GM19463 (cell line): ENCODE data around the gene C10orf53.

Experiments
- ATAC-seq: cut with Tn5 transposase; IDR thresholded peaks from one replicate; pipeline ENCODE4 v1.9.1; 2021; ENCODE audit warnings: mild to moderate bottlenecking, moderate library complexity; ENCODE audit not compliant: unreplicated experiment

The C10orf53 gene, protein sequence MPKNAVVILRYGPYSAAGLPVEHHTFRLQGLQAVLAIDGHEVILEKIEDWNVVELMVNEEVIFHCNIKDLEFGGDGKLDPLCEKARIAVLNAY

DNA sequence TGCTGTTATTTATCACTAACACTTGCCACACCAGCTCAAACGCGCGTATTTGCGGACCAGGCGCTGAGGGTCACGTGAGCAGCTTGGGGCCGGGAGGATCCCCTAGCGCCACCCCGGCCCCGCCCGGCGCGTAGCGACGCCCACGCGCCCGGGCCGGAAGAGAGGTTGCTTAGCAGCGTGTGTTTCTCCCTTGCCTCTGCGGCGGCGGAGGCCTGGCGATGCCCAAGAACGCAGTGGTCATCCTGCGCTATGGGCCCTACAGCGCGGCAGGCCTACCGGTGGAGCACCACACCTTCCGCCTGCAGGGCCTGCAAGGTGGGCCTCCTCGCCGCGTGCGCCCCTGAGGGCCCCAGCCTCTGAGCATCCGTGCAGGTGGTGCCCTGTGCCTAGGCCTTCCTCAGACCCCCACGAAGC is at the start of gene C10orf53:
Gene C10orf53 (plus strand): TSS at position 172 of the 414 bp plus-strand sequence. CDS start 47 bp downstream, at position 219.
- ATAC-seq, result no peak

DNA sequence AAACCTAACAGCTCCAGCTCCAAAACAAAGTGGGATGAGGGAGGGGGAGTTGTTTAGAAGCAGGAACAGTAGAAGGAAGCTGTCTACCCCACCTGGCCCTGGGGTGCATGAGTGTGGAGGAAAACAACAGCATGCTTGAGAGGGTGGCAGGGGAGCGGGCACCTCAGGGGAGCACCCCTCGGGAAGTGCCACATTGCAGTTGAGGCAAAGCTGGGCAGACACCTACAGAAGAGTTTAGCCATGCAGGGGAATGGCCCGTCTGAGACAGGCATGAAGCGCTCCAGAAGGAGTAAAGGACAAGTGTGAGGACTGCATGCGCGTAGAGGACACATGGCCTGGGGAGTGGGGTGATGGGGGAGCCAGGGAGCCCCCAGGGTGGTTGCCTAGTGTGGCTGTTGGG is 47.5 kb upstream of the C10orf53 start:
- no peak for ATAC-seq

DNA sequence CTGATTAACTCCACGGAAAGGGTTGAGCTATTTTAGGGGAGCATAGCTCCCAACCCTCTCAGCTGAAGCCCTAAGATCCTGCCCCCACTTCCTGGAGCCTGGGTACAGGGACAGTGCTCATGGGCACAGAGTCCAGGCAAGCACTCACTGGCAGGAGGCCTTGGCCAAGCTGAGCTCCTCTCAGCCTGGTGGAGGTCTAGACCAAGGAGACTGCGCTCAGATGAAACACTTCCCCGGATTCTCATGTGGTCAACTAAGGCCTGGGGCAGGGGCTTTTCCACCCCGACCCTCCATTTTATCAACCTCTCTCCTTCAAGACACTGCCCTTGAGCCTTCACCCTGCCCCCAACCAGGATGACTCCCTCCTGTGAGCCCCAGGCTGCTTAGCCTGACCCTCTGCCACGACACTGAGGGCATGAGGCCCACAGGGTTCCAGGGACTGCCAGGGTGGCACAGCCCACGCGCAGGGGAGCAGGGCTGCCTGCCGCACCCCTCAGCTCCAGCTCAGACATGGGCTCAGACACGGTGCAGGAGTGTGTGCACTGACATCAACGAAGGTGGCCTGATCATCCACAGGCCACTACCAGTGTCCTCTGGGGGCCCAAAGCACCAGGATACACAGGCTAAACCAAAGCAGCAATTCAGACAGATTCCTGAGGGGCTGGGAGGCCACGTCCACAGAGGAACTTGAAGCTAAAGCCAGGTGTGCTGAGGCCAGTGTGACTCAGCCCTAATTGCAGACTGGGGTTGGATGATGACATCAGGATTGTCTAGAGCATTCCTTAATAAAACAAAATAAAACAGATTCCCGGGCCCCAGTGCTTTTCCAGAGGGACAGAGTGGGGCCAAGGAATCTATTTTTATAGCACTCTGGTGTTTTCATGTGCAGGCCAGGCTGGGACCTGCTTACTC is 46.8 kb upstream of the C10orf53 start:
- ATAC-seq, result no peak

DNA sequence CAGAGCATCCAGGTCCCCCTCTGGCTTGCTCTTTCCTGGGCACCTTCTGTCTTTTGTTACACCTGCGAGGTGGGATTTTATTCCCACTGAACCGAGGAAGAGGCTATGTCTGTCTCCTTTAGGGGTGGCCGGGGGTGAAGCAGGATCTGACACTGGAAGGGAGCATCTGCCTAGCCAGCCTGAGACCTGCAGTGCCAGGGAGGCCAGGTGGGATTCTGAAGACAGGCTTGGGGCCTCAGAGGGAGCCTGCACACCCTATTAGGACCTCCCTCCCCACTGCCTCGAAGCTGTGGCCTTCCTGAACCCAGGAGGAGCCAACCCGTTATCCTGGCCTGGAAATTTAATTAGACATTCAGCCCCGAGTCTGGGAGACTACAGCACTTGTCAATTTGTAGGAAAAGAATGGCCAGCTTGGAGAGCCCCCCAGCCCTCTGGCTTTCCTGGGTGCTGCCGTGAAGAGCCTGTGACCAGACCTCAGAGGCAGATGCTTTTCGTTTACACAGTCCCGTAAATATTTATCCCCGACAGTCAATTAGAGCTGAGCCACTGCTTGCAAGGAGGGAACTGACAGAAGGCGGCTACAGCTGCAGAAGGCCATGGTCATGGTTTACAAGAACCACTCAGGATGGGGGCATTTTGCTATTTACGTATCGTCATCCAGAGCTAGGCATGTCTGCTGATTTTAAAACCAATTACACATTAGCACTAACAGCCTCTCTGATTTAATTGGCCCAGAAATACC is 46.0 kb upstream of the C10orf53 start:
- ATAC-seq, result no peak

DNA sequence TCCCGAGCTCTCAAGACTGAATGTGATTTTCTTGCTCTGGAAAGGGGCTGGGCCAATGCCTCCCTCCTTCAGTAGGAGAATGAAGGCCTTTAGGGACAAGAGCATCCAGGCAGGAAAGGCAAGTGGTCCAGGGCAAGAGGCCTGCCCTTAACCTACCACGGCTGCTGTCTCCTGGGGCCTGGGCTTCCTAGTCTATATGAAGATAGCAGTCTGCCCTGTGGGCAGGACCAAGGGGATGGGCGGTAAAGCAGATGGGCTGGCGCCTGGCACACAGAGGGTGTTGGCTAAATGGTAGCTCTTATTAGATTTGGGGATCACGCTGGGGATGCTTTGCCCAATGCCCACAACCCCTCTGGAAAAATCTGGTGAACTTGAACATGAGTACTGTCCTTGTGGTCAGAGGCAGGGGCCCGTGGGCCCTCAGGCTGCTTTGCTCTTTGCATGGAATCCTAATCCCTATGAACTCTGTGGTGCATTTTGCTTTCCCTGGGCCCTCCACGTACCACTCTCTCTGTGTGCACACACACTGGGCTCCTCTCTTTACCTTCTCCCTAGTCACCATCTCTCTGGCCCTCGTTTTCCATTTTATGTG is 45.3 kb upstream of the C10orf53 start:
- no peak for ATAC-seq

DNA sequence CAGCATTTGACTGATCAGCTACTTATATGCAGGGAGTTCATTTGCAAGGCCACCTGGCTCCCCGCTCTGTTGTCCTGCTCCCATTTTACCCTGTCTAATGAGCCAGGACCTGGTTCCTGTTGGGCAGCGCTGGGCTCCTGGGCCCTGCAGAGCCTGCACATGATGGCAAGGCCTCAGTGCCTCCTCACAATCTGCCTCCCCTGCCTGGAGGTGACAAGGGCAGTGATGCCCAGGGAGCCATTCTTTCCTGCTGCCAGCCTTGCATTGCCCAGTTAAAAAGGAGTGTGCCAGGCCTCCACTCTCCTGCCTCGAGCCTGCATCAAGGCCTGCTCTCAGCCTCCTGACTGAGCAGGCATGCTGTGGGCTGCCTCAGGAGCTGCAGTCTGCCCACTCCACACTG is 37.1 kb upstream of the C10orf53 start:
- no peak for ATAC-seq

DNA sequence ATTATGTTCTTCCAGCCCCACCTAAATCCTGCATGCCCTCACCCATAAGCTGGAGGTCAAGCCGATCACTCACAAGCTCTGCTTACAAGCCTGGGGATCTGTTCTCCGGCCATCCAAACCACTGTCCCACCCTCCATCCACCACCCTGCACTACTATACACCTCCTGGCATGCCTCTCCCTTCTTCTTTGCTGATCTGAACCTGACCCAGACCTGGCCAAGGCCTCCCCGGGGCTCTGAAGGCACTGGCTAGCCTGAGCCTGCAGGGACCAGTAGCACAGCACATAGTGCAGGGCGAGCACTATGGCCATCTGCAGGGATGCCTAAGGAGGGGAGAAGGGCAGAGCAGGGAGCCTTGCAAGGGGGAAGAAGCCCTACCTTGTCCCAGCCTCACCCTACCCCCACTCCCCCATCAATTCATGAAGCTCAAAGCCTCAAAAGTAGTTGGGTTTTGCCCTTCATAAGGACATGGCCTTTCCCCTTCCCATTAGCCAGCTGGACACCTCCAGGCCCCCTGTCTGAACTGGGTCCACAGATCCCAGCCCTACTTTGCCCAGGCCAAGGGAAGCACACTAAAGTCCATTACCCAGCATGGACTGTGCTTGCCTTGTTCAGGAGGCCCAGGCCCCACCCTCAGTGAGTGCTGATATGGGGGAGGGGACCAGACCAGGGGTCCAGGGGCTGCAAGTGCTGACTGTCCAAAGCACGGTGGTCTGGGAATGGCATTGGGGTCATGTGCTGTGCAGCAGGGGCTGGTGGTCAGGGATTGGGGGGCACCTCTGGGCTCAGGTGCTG is 36.0 kb upstream of the C10orf53 start:
- ATAC-seq, result no peak

DNA sequence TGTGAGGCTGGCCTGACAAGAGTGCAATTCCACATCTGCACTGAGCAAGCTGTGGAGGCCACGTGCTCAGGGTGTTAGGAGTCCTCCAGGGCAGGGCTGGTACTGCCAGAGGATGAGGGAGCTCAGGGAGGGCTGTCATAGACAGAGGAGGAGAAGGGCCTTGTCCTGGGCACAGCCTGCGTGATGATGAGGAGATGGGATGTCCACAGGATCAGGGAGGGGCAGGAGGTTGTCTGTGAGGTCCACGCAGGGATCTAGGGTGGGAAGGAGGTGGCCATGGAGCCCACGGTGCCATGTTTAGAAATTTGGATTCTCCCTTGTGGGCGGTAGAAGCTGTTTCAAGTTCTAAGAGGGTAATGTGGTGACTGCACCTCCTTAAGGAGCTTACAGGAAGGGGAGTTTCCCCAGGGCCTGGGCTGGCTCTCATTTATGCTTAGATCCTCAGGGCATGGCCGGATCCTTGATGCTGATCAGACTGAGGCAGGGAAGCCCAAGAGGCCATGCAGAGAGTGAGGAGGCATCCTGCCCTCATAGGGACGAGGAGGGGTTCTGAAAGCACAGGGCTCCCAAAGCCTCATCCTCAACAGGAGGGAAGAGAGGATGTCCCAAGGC is 35.3 kb upstream of the C10orf53 start:
- ATAC-seq, result no peak

DNA sequence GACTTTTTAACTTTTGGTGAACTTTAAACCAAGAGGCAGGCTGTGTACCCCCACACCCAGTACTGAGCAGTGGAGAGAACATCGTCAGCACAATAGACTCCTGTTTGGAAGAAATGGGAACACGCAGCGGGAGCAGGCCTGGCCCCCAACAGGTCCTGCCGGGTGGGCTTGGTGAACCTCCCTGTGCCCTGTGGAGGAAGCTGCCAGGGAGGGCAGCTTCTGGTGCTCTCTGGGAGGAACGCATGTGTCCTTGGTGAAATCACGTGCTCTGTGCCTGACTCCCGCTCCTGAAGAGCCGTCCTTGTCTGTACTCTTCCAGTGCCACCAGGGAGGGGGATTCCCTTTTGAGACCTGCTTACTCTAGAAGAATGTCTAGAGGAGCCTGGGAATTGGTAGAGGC is 34.0 kb upstream of the C10orf53 start:
- ATAC-seq, result no peak

DNA sequence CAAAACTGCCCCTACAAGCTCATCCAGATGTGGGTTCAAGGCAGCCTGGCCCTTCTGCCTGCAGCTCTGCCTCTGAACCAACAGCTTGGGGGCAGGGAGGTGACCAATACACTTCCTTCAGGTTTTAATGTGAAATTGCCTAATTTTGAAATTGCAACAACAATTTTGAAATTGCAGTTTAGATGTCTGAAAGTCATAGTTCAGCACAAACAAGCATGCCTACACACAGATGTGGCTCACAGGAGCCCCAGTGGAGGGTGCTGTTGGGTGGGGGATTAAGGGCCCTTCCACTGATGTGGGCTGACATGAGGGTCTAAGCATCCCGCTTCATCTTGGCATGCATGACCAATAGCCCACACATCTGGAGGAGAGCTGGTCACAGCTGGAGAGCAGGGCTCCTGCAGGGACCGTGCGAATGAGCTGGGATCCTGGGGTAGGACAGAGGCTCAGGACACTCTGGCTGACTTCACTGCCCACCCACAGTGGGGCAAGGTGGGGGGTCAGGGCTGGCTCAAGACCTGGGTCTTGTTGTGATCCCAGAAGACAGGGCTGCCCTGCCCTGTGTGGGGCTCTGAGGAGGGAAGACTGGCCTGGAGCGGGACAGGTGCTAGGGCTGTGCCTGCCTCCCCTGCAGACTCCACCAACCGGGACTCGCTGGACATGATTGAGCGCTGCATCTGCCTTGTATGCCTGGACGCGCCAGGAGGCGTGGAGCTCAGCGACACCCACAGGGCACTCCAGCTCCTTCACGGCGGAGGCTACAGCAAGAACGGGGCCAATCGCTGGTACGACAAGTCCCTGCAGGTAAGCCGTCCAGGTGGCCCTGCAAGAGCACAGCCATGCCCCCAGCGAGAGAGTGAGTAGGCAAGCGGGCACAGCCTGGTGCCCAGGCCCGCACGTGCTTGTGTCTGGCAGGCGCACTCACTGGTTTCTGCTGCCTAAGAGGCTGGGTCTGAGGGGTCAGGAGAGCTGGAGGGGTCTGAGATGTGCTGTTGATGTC is 33.3 kb upstream of the C10orf53 start:
- ATAC-seq, result no peak

DNA sequence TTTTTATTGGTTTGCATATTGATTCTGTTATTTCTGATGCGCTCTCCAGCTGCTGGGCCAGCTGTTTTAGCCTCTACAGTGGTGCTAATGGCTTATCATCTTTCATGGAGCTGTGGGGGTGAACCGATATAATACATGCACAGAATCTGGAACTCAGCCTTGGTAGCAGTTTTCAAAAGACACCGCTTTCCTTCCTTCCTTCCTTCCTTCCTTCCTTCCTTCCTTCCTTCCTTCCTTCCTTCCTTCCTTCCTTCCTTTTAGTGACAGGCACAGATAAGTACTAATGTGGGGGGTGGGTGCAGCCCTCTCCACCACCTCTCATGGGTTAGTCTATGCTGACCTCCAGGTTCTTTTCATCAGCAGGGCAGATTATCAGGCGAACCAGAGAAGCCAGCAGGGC is 31.9 kb upstream of the C10orf53 start:
- ATAC-seq, result no peak

DNA sequence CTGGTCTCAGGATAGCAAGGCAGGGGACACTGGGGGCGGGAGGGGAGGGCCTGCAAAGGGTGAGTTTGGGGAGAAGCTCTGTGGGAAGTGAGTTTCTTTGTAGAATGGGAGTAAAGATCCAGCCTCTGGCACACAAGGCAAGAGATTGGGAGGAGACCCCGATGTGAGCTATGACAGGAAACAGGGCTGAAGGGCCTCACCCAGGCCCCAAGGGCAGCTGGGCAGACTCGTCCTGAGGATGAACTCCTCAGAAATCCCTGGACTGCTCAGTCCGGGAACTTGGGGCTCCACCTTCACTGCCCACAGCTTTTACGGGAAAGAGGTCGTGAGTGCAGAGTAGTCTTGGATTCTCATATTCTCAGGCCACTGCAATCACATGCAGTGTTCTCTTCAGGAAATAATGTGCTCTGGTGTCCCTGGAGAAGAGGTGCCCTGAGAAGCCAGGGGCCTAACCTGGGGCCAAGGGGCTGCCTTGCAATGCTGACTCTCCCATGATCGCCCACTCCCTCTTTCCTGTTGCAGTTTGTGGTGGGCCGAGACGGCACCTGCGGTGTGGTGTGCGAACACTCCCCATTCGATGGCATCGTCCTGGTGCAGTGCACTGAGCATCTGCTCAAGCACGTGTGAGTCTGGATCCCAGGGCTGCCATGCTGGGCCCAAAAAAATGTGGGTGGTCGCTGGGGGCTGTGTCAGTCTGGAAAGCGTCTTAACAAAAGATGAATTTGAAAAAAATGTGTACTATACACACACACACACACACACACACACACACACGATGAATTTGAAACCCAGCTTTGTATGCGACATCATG is 31.3 kb upstream of the C10orf53 start:
- ATAC-seq, result no peak

DNA sequence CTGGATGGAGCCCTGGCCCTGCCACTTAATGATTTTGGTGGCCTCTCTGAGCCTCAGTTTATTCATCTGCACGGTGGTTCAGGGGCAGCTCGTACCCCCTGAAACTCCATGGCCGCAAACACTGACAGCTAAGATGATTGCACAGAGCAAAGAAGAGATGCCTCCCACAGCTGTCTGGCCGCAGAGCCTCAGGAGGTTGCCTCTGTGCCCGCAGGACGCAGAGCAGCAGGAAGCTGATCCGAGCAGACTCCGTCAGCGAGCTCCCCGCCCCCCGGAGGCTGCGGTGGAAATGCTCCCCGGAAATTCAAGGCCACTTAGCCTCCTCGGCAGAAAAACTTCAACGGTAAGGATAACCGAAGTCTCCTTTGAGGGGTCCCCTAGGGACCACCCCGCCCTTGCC is 30.2 kb upstream of the C10orf53 start:
- ATAC-seq, result peak; percentile 63

DNA sequence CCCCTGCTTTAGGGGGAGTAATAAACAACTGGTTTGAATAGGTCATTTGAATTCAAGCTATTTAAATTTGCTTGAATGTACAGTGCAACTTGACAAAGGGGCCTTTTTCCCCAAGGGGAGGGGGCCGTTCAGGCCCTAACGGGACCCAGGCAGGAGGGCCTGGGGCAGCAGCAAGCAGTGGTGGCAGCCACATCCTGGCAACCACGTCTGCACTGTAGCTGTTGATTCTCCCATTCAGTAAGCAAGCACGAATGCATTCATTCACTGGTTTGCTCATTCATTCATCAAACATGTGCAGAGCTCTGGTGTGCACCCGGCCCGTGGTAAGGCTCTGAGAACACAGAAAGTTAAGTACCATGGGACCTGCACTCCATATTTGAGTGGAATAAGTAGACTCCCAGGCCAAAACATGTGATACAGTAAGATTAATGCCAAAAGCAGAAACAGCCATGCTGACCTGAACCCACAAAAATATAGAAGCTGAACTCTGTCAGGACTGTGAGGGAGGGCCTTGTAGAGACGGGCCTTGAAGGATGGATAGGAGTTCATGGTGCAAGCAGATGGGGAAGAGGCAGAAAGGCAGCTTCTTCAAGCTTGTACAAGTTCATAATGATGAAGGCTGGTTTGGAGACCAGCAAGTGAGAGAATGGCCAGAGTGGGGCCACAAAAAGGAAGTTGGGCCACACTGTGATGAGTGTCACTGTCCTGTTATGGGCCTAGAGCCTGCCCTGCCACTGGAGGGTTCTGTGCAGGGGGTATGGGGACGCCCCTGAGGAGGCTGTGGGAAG is 29.3 kb upstream of the C10orf53 start:
- no peak for ATAC-seq

DNA sequence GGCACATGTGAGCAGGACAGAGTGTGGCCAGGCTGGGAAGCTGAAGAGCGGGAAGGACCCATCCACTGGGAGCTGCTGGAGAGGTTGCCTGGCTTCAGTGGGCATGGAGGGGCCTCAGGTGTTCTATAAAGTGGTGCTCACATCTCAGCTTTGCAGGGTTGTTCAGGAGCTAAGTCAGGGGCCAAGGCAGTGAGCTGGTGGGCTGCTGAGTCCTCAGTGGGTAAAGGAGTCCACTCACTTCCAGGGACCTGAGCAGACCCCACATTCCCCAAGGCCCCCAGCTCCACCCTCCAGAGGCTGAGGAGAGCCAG is 28.8 kb upstream of the C10orf53 start:
- ATAC-seq, result no peak

DNA sequence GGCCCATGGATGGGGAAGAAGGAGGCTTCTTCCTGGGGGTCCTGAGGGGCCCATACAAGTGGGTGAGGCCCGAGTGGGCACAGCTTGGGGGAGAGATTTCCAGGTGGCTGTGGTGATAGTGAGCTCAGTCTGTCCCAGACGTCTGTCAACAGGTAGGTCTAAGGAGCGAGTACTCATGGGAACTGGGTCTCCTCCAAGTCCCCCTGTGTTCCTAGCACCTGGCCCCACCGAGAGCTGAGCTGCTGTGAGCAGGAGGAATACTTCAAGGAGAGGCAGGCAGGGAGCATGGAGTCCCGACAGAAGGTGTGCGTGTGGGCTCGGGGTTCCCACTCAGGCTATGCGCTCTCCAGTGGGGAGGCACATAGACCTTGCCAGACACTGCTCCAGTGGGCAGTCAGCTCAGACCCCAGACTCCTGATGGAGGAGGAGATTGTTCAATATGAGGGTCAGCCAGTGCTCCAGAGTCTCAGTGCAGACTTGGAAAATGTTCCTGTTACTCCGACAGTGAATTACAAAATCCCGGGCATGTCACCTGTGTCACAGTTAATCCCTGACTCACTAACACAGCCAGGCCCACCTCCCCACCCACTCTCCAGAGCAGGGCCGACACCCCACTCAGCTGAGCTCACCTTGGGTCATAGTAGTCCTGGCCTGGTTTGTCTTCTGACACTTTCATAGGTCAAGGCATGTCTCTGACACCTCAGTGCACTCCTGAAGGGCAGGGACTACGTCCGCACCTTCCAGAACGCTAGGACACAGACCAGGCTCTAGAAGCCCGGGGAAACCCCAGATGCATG is 28.2 kb upstream of the C10orf53 start:
- no peak for ATAC-seq

DNA sequence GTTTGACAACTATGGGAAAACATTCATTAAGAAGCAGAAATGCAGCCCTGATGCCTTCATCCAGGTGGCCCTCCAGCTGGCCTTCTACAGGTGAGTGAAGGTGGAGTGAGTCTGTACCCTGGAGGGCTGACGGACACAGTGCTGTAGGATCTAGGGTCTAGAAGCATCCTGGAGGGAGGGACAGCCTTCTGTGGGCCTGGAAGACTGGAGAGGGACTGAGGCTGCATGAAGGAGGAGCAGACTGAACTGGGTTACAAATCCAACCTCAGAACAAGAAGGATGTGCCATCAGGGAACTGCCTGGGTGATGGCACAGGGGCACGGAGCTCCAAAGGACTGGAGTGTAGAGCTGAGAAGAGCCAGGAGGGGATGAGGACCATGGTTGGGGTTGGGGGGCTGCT is 27.5 kb upstream of the C10orf53 start:
- ATAC-seq, result no peak
